HepG2 (cell line): Measurements from ENCODE around the gene TWNK. TPM values are rescaled to one million over a fixed set of nuclear protein-coding genes. Genes with fewer than 3 reads are reported as not detected.

Experiments used
- ATF3 ChIP-seq: sonication (generic); formaldehyde crosslinking; IDR thresholded peaks from 2 replicates; pipeline ENCODE4 v1.4.0; 2020; ENCODE audit warnings: missing genetic modification reagents
- FOXO1 ChIP-seq: sonication (generic); formaldehyde crosslinking; IDR thresholded peaks from 2 replicates; pipeline ENCODE4 v1.4.0; 2020; ENCODE audit warnings: missing genetic modification reagents
- HES4 ChIP-seq: sonication (generic); formaldehyde crosslinking; IDR thresholded peaks from 2 replicates; pipeline ENCODE4 v1.9.0; 2021; ENCODE audit warnings: mild to moderate bottlenecking, missing genetic modification reagents, borderline replicate concordance
- HOXA5 ChIP-seq: sonication (generic); formaldehyde crosslinking; IDR thresholded peaks from 2 replicates; pipeline ENCODE4 v1.4.0; 2020; ENCODE audit warnings: missing genetic modification reagents
- IRX3 ChIP-seq: sonication (generic); formaldehyde crosslinking; IDR thresholded peaks from 2 replicates; pipeline ENCODE4 v1.8.1; 2023; ENCODE audit warnings: mild to moderate bottlenecking, low read depth, missing genetic modification reagents, borderline replicate concordance
- MBD4 ChIP-seq: IDR thresholded peaks from 2 replicates; pipeline ENCODE4 v1.6.1; 2012; ENCODE audit warnings: low read length, inconsistent platforms, borderline replicate concordance
- MED1 ChIP-seq: sonication (generic); formaldehyde crosslinking; IDR thresholded peaks from 2 replicates; pipeline ENCODE4 v1.4.0; 2020; ENCODE audit warnings: missing genetic modification reagents
- PHF20 ChIP-seq: sonication (generic); formaldehyde crosslinking; IDR thresholded peaks from 2 replicates; pipeline ENCODE4 v1.5.0; 2020; ENCODE audit warnings: mild to moderate bottlenecking, missing genetic modification reagents
- PHF5A ChIP-seq: IDR thresholded peaks from one replicate; pipeline ENCODE4 v1.6.1; 2018; ENCODE audit warnings: low read depth, missing genetic modification reagents; ENCODE audit not compliant: unreplicated experiment
- POLR2A ChIP-seq, 2 experiments: IDR thresholded peaks; 2 replicates each; pipeline ENCODE4 v1.6.1; 2011; ENCODE audit warnings: low read depth in 2 of 2, low read length in 2 of 2, mild to moderate bottlenecking in 1 of 2, moderate library complexity in 1 of 2; ENCODE audit not compliant: insufficient read depth in 1 of 2
- SNRNP70 ChIP-seq: fragments of 200-400 bp; formaldehyde crosslinking; IDR thresholded peaks from 2 replicates; pipeline ENCODE4 v1.6.1; 2017; ENCODE audit warnings: mild to moderate bottlenecking, low read depth, low read length, moderate library complexity
- SPEN ChIP-seq: sonication (generic); formaldehyde crosslinking; IDR thresholded peaks from 2 replicates; pipeline ENCODE4 v1.5.1; 2020; ENCODE audit warnings: low read depth, mild to moderate bottlenecking, missing genetic modification reagents
- SRSF1 ChIP-seq: fragments of 200-400 bp; formaldehyde crosslinking; optimal IDR thresholded peaks from 2 replicates; pipeline ENCODE3; 2017; ENCODE audit warnings: mild to moderate bottlenecking, low read depth, low read length, moderate library complexity
- THYN1 ChIP-seq: sonication (generic); formaldehyde crosslinking; IDR thresholded peaks from 2 replicates; pipeline ENCODE4 v1.8.1; 2023; ENCODE audit warnings: low read depth, mild to moderate bottlenecking, moderate library complexity, missing genetic modification reagents, borderline replicate concordance
- ZFP41 ChIP-seq: sonication (generic); formaldehyde crosslinking; IDR thresholded peaks from 2 replicates; pipeline ENCODE4 v1.4.0; 2020; ENCODE audit warnings: mild to moderate bottlenecking, missing genetic modification reagents, borderline replicate concordance
- ZMAT3 ChIP-seq: sonication (generic); formaldehyde crosslinking; conservative IDR thresholded peaks from 2 replicates; pipeline ENCODE4 v1.7.0; 2021; ENCODE audit warnings: missing genetic modification reagents
- ZMAT5 ChIP-seq: sonication (generic); formaldehyde crosslinking; IDR thresholded peaks from 2 replicates; pipeline ENCODE4 v1.5.0; 2020; ENCODE audit warnings: mild to moderate bottlenecking, low read depth, missing genetic modification reagents, borderline replicate concordance
- ZNF264 ChIP-seq: sonication (generic); formaldehyde crosslinking; IDR thresholded peaks from 2 replicates; pipeline ENCODE4 v1.4.0; 2020; ENCODE audit warnings: missing genetic modification reagents
- ZNF550 ChIP-seq: sonication (generic); formaldehyde crosslinking; IDR thresholded peaks from 2 replicates; pipeline ENCODE4 v1.4.0; 2020; ENCODE audit warnings: mild to moderate bottlenecking, missing genetic modification reagents, borderline replicate concordance
- ZNF556 ChIP-seq: sonication (generic); formaldehyde crosslinking; IDR thresholded peaks from 2 replicates; pipeline ENCODE4 v1.4.0; 2020; ENCODE audit warnings: mild to moderate bottlenecking, missing genetic modification reagents, borderline replicate concordance
- ZNF567 ChIP-seq: sonication (generic); formaldehyde crosslinking; IDR thresholded peaks from 2 replicates; pipeline ENCODE4 v1.8.1; 2023; ENCODE audit warnings: mild to moderate bottlenecking, missing genetic modification reagents, borderline replicate concordance
- ZNF576 ChIP-seq: sonication (generic); formaldehyde crosslinking; IDR thresholded peaks from 2 replicates; pipeline ENCODE4 v1.4.0; 2020; ENCODE audit warnings: mild to moderate bottlenecking, missing genetic modification reagents
- ZNF687 ChIP-seq: sonication (generic); formaldehyde crosslinking; IDR thresholded peaks from 2 replicates; pipeline ENCODE4 v1.5.1; 2020; ENCODE audit warnings: mild to moderate bottlenecking, missing genetic modification reagents, moderate library complexity
- ZNF768 ChIP-seq: sonication (generic); formaldehyde crosslinking; IDR thresholded peaks from 2 replicates; pipeline ENCODE4 v1.4.0; 2020; ENCODE audit warnings: missing genetic modification reagents
- ZNF790 ChIP-seq: sonication (generic); formaldehyde crosslinking; IDR thresholded peaks from 2 replicates; pipeline ENCODE4 v1.8.0; 2022; ENCODE audit warnings: missing genetic modification reagents, mild to moderate bottlenecking, borderline replicate concordance
- ZNF792 ChIP-seq: IDR thresholded peaks from 2 replicates; pipeline ENCODE4 v1.6.1; 2016
- ZNF879 ChIP-seq: sonication (generic); formaldehyde crosslinking; IDR thresholded peaks from 2 replicates; pipeline ENCODE4 v1.8.1; 2023; ENCODE audit warnings: missing genetic modification reagents
- ZNF891 ChIP-seq: sonication (generic); formaldehyde crosslinking; IDR thresholded peaks from 2 replicates; pipeline ENCODE4 v1.5.0; 2020; ENCODE audit warnings: mild to moderate bottlenecking, missing genetic modification reagents
- polyA plus RNA-seq, 8 experiments: library from polyadenylated mRNA; depleted of rRNA in 3 of 8; stranded (reverse) in 7 of 8; unstranded in 1 of 8; fragments of >200 nt; fragmentation: Illumina TruSeq in 4 of 8; extraction: Trizol in 4 of 8; gene quantifications; 2 replicates each; pipeline versions ENCODE4 v1.2.1 to v1.2.3, GENCODE V29; 2011 to 2016; ENCODE audit warnings: low read depth in 4 of 8, missing spikeins in 1 of 8, mixed read lengths in 1 of 8; ENCODE audit not compliant: insufficient read depth in 1 of 8
- total RNA-seq, 5 experiments: library from RNA; depleted of rRNA; stranded (reverse); fragments of >200 nt; fragmentation: Illumina TruSeq; extraction: Trizol; gene quantifications; 2 replicates each; pipeline ENCODE4 v1.2.3, GENCODE V29; 2016; ENCODE audit warnings: low read depth in 1 of 5

Gene TWNK
- total and polyA plus RNA-seq, 2 of the 13 experiments (the other 11 are each of a cell fraction or from before 2014, with no cell fraction given): 10.7 to 16.5 TPM

- no peak for TF ChIP-seq ZNF687 (CRISPR knock-in tag)
- no peak for TF ChIP-seq ZNF556
- no peak for TF ChIP-seq ZFP41
- no peak for TF ChIP-seq ZMAT3
- 0 out of 2 replicates have a peak, but pooled peaks have one; percentile 26 for TF ChIP-seq ZNF790 (CRISPR knock-in tag)
- TF ChIP-seq ZNF567 (CRISPR knock-in tag): 0 out of 2 replicates have a peak, but pooled peaks have one; percentile 25
- TF ChIP-seq ZMAT5 (CRISPR knock-in tag): no peak
- 0 out of 2 replicates have a peak, but pooled peaks have one; percentile 3 for TF ChIP-seq HOXA5
- TF ChIP-seq MBD4: 0 out of 2 replicates have a peak, but pooled peaks have one; percentile 76
- no peak for TF ChIP-seq SRSF1
- TF ChIP-seq ZNF550 (CRISPR knock-in tag): 0 out of 2 replicates have a peak, but pooled peaks have one; percentile 35
- peak; percentile 10; the same call in 1 of the 2 replicates for TF ChIP-seq MED1
- TF ChIP-seq ZNF576 (CRISPR knock-in tag): peak; percentile 81; the same call in 1 of the 2 replicates
- no peak for TF ChIP-seq ZNF891 (CRISPR knock-in tag)
- peak; percentile 59; the same call in 1 of the 2 replicates for TF ChIP-seq HES4 (CRISPR knock-in tag)
- no peak for TF ChIP-seq PHF20
- TF ChIP-seq FOXO1 (CRISPR knock-in tag): 0 out of 2 replicates have a peak, but pooled peaks have one; percentile 3
- TF ChIP-seq PHF5A: peak; percentile 81
- 0 out of 2 replicates have a peak, but pooled peaks have one; percentile 5 for TF ChIP-seq ZNF879
- TF ChIP-seq SPEN: no peak
- TF ChIP-seq ZNF792 (CRISPR knock-in tag): peak; percentile 28; the same call in 1 of the 2 replicates
- TF ChIP-seq ATF3: no peak
- 0 out of 2 replicates have a peak, but pooled peaks have one; percentile 34 for TF ChIP-seq ZNF768 (CRISPR knock-in tag)
- TF ChIP-seq POLR2A (IDR thresholded peaks at IDR 0.05; ENCODE audit: insufficient read depth in 1 of 2, low read depth in 2 of 2, low read length in 2 of 2): peak in 1 of 2 experiments; percentile 61; a peak in 2 of 4 replicates
- 0 out of 2 replicates have a peak, but pooled peaks have one; percentile 4 for TF ChIP-seq ZNF264
- TF ChIP-seq THYN1 (CRISPR knock-in tag): 0 out of 2 replicates have a peak, but pooled peaks have one; percentile 39
- TF ChIP-seq IRX3: peak; percentile 67; the same call in 1 of the 2 replicates
- no peak for TF ChIP-seq SNRNP70
Measured at GRCh38 chr10:100986623-100986951, 756 bp upstream of the TWNK start (continued).
